Left renal cortex interstitium (tissue), 4 donors: ENCODE measurements around the gene MB21D2. TPM values are rescaled to one million over a fixed set of nuclear protein-coding genes. Genes with fewer than 3 reads are reported as not detected.

Experiments
- polyA plus RNA-seq, 4 donors: library from polyadenylated mRNA; unstranded; fragments of 120-200 nt; gene quantifications; one replicate each; pipeline ENCODE4 v1.2.1, GENCODE V29; 2013; ENCODE audit not compliant: insufficient read length in 4 of 4

MB21D2 gene
- polyA plus RNA-seq, 4 donors, result 14.0 to 16.5 (median 15.0) TPM

Other genes with a start within 250 kb of the MB21D2 start
- 1 to 10 TPM; 5.2 to 7.6 (median 6.6) TPM for gene FGF12, start 190.3 kb downstream of the MB21D2 start, polyA plus RNA-seq